Loucy (cell line): ENCODE results near the gene GLIPR2.

Experiments
- H2AFZ ChIP-seq: fragments of 200-600 bp; sonication (generic); 2 replicates; pipeline ENCODE4 v1.6.0; 2016; ENCODE audit warnings: antibody characterized with exemption, mild to moderate bottlenecking, low read length, moderate library complexity
- H3F3A ChIP-seq: fragments of 200-600 bp; 2 replicates; pipeline ENCODE4 v1.6.0; 2016; ENCODE audit warnings: antibody characterized with exemption, low read depth, mild to moderate bottlenecking
- H3K27me3 ChIP-seq: fragments of 200-600 bp; sonication (generic); 2 replicates; pipeline ENCODE4 v1.6.1; 2014; ENCODE audit warnings: low read length, mild to moderate bottlenecking; ENCODE audit not compliant: insufficient read depth, poor library complexity, severe bottlenecking
- H3K36me3 ChIP-seq: fragments of 200-600 bp; sonication (generic); 2 replicates; pipeline ENCODE4 v1.6.1; 2016; ENCODE audit warnings: low read length; ENCODE audit not compliant: insufficient read depth
- H3K4me1 ChIP-seq: fragments of 200-600 bp; sonication (generic); 2 replicates; pipeline ENCODE4 v1.5.1; 2014; ENCODE audit warnings: low read length, mild to moderate bottlenecking; ENCODE audit not compliant: insufficient read depth, poor library complexity, severe bottlenecking
- H3K4me2 ChIP-seq: fragments of 200-600 bp; sonication (generic); 2 replicates; pipeline ENCODE4 v1.6.0; 2014; ENCODE audit warnings: antibody characterized with exemption, low read length, low read depth, mild to moderate bottlenecking; ENCODE audit not compliant: poor library complexity, severe bottlenecking
- H3K4me3 ChIP-seq: fragments of 200-600 bp; sonication (generic); 2 replicates; pipeline ENCODE4 v1.5.1; 2014; ENCODE audit warnings: low read length, mild to moderate bottlenecking, mixed read lengths; ENCODE audit not compliant: poor library complexity, severe bottlenecking
- H3K79me2 ChIP-seq: fragments of 200-600 bp; sonication (generic); 2 replicates; pipeline ENCODE4 v1.6.1; 2014; ENCODE audit warnings: low read length; ENCODE audit not compliant: insufficient read depth
- H3K9ac ChIP-seq: fragments of 200-600 bp; sonication (generic); 2 replicates; pipeline ENCODE4 v1.6.0; 2014; ENCODE audit warnings: mild to moderate bottlenecking, low read depth, low read length, moderate library complexity; ENCODE audit not compliant: poor library complexity, severe bottlenecking
- H3K9me2 ChIP-seq: fragments of 200-600 bp; sonication (generic); replicated peaks from 2 replicates; pipeline ENCODE4 v1.6.1; 2016; ENCODE audit warnings: low read depth, low read length, mixed read lengths
- H3K9me3 ChIP-seq: fragments of 200-600 bp; sonication (generic); 2 replicates; pipeline ENCODE4 v1.6.1; 2014; ENCODE audit warnings: mild to moderate bottlenecking, antibody characterized with exemption, low read length, low read depth; ENCODE audit not compliant: insufficient read depth
- H4K20me1 ChIP-seq: fragments of 200-600 bp; sonication (generic); 2 replicates; pipeline ENCODE4 v1.6.0; 2014; ENCODE audit warnings: antibody characterized with exemption, low read length, mild to moderate bottlenecking; ENCODE audit not compliant: insufficient read depth, poor library complexity, severe bottlenecking
- EZH2phosphoT487 ChIP-seq: fragments of 200-600 bp; IDR thresholded peaks from 2 replicates; pipeline ENCODE4 v1.6.1; 2018; ENCODE audit warnings: antibody characterized with exemption, mild to moderate bottlenecking, moderate library complexity, borderline replicate concordance
- TF ChIP-seq, protein P1 (sequence below): fragments of 200-600 bp; sonication (generic); conservative IDR thresholded peaks from 2 replicates; pipeline ENCODE4 v1.5.1; 2014; ENCODE audit warnings: mild to moderate bottlenecking, antibody characterized with exemption, low read length

GLIPR2 gene

GRCh38 chr9:36110434-36110833 is 26.1 kb upstream of the GLIPR2 start:
- H2AFZ ChIP-seq: no peak overlapping the region
- H3K27me3 ChIP-seq: no peaks in the 10 kb centered on the region
- no peaks in the 10 kb centered on the region for H3K9me2 ChIP-seq
- H4K20me1 ChIP-seq: no peaks in the 10 kb centered on the region
- no peaks in the 10 kb centered on the region for H3F3A ChIP-seq
- H3K79me2 ChIP-seq: no peaks in the 10 kb centered on the region
- H3K4me3 ChIP-seq: no peak overlapping the region
- TF ChIP-seq, protein P1, sequence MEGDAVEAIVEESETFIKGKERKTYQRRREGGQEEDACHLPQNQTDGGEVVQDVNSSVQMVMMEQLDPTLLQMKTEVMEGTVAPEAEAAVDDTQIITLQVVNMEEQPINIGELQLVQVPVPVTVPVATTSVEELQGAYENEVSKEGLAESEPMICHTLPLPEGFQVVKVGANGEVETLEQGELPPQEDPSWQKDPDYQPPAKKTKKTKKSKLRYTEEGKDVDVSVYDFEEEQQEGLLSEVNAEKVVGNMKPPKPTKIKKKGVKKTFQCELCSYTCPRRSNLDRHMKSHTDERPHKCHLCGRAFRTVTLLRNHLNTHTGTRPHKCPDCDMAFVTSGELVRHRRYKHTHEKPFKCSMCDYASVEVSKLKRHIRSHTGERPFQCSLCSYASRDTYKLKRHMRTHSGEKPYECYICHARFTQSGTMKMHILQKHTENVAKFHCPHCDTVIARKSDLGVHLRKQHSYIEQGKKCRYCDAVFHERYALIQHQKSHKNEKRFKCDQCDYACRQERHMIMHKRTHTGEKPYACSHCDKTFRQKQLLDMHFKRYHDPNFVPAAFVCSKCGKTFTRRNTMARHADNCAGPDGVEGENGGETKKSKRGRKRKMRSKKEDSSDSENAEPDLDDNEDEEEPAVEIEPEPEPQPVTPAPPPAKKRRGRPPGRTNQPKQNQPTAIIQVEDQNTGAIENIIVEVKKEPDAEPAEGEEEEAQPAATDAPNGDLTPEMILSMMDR: peak; percentile 45
- TF ChIP-seq EZH2phosphoT487: no peak
- H3K36me3 ChIP-seq: peaks cover 5% of the 10 kb centered on the region; the same call in 1 of the 2 replicates
- no peak overlapping the region for H3K4me2 ChIP-seq
- no peak overlapping the region for H3K9ac ChIP-seq
- H3K9me3 ChIP-seq: no peaks in the 10 kb centered on the region
- H3K4me1 ChIP-seq: no peaks in the 10 kb centered on the region

DNA sequence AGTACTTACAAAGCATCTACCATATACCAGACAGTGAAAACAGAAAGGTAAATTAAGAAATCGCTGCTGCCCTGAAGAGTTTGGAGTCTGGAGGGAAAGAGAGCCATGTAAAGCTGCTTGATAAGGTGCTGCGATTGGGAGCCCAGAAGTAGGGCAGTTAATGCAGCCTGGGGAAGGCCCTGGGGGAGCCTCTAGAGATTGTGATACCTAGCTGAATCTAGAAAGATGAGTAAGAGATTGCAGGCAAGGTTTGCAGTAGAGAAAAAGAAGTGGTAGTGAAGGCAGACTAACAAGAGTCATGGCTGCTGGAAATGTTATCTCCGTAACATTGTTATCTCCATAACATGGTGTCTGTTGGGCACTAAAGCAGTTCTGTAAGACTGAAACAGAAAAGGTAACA is 24.0 kb upstream of the GLIPR2 start:
- no peaks in the 10 kb centered on the region for H3F3A ChIP-seq
- no peaks in the 10 kb centered on the region for H4K20me1 ChIP-seq
- no peak for TF ChIP-seq EZH2phosphoT487
- TF ChIP-seq, protein P1: no peak
- H3K9ac ChIP-seq: no peak overlapping the region
- no peak overlapping the region for H3K4me3 ChIP-seq
- no peaks in the 10 kb centered on the region for H3K9me3 ChIP-seq
- peaks cover 5% of the 10 kb centered on the region; the same call in 1 of the 2 replicates for H3K36me3 ChIP-seq
- H3K27me3 ChIP-seq: no peaks in the 10 kb centered on the region
- H3K4me2 ChIP-seq: no peak overlapping the region
- no peaks in the 10 kb centered on the region for H3K9me2 ChIP-seq
- no peaks in the 10 kb centered on the region for H3K4me1 ChIP-seq
- no peak overlapping the region for H2AFZ ChIP-seq
- no peaks in the 10 kb centered on the region for H3K79me2 ChIP-seq

- no peaks in the 10 kb centered on the region for H4K20me1 ChIP-seq
- H3K9me3 ChIP-seq: no peaks in the 10 kb centered on the region
- H3K4me1 ChIP-seq: no peaks in the 10 kb centered on the region
- H3F3A ChIP-seq: no peaks in the 10 kb centered on the region
- H3K4me2 ChIP-seq: no peak overlapping the region
- TF ChIP-seq, protein P1: no peak
- TF ChIP-seq EZH2phosphoT487: no peak
- H3K36me3 ChIP-seq: no peaks in the 10 kb centered on the region
- no peak overlapping the region for H2AFZ ChIP-seq
- H3K9me2 ChIP-seq: no peaks in the 10 kb centered on the region
- no peaks in the 10 kb centered on the region for H3K27me3 ChIP-seq
- no peak overlapping the region for H3K4me3 ChIP-seq
- no peak overlapping the region for H3K9ac ChIP-seq
- H3K79me2 ChIP-seq: no peaks in the 10 kb centered on the region
These were observed 22.5 kb upstream of the GLIPR2 start for GRCh38 chr9:36113999-36114398.
